KMS-11 (cell line): ENCODE data around the gene EEPD1.
A peak's percentile ranks its signal among the peaks of the same experiment; 100 is the strongest.

Source experiments
- H2AFZ ChIP-seq: fragments of 200-600 bp; sonication (generic); 2 replicates; pipeline ENCODE4 v1.6.1; 2016; ENCODE audit warnings: antibody characterized with exemption, mixed run types, low read depth
- H3K27ac ChIP-seq: fragments of 200-600 bp; sonication (generic); 2 replicates; pipeline ENCODE4 v1.6.1; 2016; ENCODE audit warnings: mild to moderate bottlenecking, mixed run types
- H3K27me3 ChIP-seq: fragments of 200-600 bp; sonication (generic); 2 replicates; pipeline ENCODE4 v1.6.1; 2017; ENCODE audit warnings: mild to moderate bottlenecking, low read depth, mixed run types, moderate library complexity; ENCODE audit not compliant: insufficient read depth
- H3K36me3 ChIP-seq: fragments of 200-600 bp; sonication (generic); 2 replicates; pipeline ENCODE4 v1.6.1; 2017; ENCODE audit warnings: mild to moderate bottlenecking, mixed run types; ENCODE audit not compliant: insufficient read depth
- H3K4me1 ChIP-seq: fragments of 200-600 bp; sonication (generic); 2 replicates; pipeline ENCODE4 v1.6.1; 2016; ENCODE audit warnings: mild to moderate bottlenecking, low read depth, mixed run types; ENCODE audit not compliant: poor library complexity, severe bottlenecking
- H3K4me2 ChIP-seq: fragments of 200-600 bp; sonication (generic); 2 replicates; pipeline ENCODE4 v1.7.0; 2016; ENCODE audit warnings: mild to moderate bottlenecking, mixed run types
- H3K4me3 ChIP-seq: fragments of 200-600 bp; sonication (generic); IDR thresholded peaks from 2 replicates; pipeline ENCODE4 v1.6.1; 2017; ENCODE audit warnings: low read depth, low read length, mixed read lengths; ENCODE audit not compliant: insufficient read depth
- H3K79me2 ChIP-seq: fragments of 200-600 bp; sonication (generic); 2 replicates; pipeline ENCODE4 v1.6.1; 2016; ENCODE audit warnings: low read depth, mixed run types; ENCODE audit not compliant: insufficient read depth
- H3K9ac ChIP-seq: fragments of 200-600 bp; sonication (generic); 2 replicates; pipeline ENCODE4 v1.6.1; 2016; ENCODE audit warnings: mild to moderate bottlenecking, mixed run types
- H4K20me1 ChIP-seq: fragments of 200-600 bp; sonication (generic); 2 replicates; pipeline ENCODE4 v1.6.1; 2016; ENCODE audit warnings: mild to moderate bottlenecking, mixed run types; ENCODE audit not compliant: insufficient read depth
- TF ChIP-seq, protein P1 (sequence below): fragments of 200-600 bp; sonication (generic); conservative IDR thresholded peaks from 2 replicates; pipeline ENCODE4 v1.6.1; 2017; ENCODE audit warnings: low read depth, mild to moderate bottlenecking, antibody characterized with exemption, low read length, moderate library complexity, mixed read lengths

Gene EEPD1

DNA sequence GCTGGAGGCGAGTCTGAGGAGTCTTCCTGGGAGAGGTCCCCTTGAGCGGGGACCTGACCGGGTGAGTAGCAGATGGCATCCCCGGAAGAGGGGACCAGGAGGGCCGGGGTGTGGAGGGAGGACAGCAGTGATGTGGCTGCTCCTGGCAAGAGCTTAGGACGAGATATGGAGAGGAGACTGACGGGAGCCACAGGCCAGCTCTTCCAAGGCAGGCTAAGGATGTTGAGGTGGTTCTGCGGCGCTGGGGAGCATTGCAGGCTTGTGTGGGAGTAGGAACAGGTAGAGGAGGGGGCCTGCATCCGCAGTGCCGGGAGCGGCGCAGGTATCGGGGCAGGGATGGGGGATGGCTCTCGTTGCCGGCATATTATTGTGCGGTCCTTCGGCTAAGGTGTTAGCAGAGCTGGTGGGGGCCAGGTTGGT, 159.9 kb downstream of the EEPD1 start:
- H3K36me3 ChIP-seq = no peaks in the 10 kb centered on the region
- H3K27me3 ChIP-seq = no peaks in the 10 kb centered on the region
- peak overlapping the region; percentile 52; the same call in 1 of the 2 replicates for H3K4me2 ChIP-seq
- peak overlapping the region; percentile 36; the same call in 1 of the 2 replicates for H3K9ac ChIP-seq
- TF ChIP-seq, protein P1, sequence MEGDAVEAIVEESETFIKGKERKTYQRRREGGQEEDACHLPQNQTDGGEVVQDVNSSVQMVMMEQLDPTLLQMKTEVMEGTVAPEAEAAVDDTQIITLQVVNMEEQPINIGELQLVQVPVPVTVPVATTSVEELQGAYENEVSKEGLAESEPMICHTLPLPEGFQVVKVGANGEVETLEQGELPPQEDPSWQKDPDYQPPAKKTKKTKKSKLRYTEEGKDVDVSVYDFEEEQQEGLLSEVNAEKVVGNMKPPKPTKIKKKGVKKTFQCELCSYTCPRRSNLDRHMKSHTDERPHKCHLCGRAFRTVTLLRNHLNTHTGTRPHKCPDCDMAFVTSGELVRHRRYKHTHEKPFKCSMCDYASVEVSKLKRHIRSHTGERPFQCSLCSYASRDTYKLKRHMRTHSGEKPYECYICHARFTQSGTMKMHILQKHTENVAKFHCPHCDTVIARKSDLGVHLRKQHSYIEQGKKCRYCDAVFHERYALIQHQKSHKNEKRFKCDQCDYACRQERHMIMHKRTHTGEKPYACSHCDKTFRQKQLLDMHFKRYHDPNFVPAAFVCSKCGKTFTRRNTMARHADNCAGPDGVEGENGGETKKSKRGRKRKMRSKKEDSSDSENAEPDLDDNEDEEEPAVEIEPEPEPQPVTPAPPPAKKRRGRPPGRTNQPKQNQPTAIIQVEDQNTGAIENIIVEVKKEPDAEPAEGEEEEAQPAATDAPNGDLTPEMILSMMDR = peak; percentile 14; the same call in 1 of the 2 replicates
- H3K4me1 ChIP-seq = peaks cover 17% of the 10 kb centered on the region
- H4K20me1 ChIP-seq = no peaks in the 10 kb centered on the region
- H2AFZ ChIP-seq = peak overlapping the region; percentile 79
- no peak overlapping the region for H3K4me3 ChIP-seq
- H3K79me2 ChIP-seq = no peaks in the 10 kb centered on the region
- 0 out of 2 replicates have a peak overlapping the region, but pooled peaks have one; percentile 28 for H3K27ac ChIP-seq

- H3K4me3 ChIP-seq = no peak overlapping the region
- no peak overlapping the region for H3K9ac ChIP-seq
- no peaks in the 10 kb centered on the region for H3K27me3 ChIP-seq
- no peak overlapping the region; the same call in 1 of the 2 replicates for H2AFZ ChIP-seq
- peaks cover 17% of the 10 kb centered on the region for H3K4me1 ChIP-seq
- no peak overlapping the region for H3K27ac ChIP-seq
- no peaks in the 10 kb centered on the region for H3K36me3 ChIP-seq
- no peaks in the 10 kb centered on the region for H4K20me1 ChIP-seq
- no peak overlapping the region for H3K4me2 ChIP-seq
- no peaks in the 10 kb centered on the region for H3K79me2 ChIP-seq
- TF ChIP-seq, protein P1 = no peak
Measured at GRCh38 chr7:36313607-36314006, 160.6 kb downstream of the EEPD1 start.

- no peak overlapping the region for H3K4me2 ChIP-seq
- H4K20me1 ChIP-seq = no peaks in the 10 kb centered on the region
- H3K79me2 ChIP-seq = no peaks in the 10 kb centered on the region
- no peaks in the 10 kb centered on the region for H3K36me3 ChIP-seq
- no peak overlapping the region for H3K9ac ChIP-seq
- H3K27me3 ChIP-seq = no peaks in the 10 kb centered on the region
- no peak overlapping the region for H2AFZ ChIP-seq
- TF ChIP-seq, protein P1 = no peak
- H3K27ac ChIP-seq = no peak overlapping the region
- H3K4me3 ChIP-seq = no peak overlapping the region
- peaks cover 17% of the 10 kb centered on the region for H3K4me1 ChIP-seq
Measured at GRCh38 chr7:36314491-36314890, 161.4 kb downstream of the EEPD1 start.

DNA sequence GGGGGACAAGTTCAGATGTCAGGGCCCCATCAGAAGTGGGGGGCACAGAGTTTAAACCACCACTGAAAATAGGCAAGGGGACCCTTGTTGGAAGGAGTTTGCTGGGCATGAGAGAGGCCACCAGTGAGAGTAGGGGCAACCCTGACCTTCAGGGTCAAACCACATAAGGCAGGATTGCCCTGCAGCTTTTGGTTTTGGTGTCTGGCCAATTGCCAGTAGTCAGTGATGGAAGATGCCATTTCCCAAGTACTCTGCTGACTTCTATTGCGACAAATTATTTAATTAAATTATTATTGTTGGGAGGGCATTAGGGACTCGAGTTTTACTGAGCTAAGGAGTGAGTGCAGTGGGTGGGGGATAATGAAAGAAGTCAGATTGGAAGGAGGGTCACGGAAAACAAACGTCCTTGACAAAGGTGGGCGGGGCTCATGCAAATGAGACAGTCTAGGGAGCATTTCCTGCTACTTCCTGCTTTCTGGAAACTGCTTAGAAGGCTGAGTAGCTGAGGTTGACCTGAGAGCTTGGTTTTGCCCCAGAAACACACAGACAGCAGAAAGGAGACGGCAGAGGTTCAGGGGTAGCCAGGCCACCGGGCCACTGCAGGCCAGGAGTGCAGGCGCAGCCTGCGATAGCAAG, 162.4 kb downstream of the EEPD1 start:
- H2AFZ ChIP-seq = no peak overlapping the region

More for the DNA sequence above, 162.4 kb downstream of the EEPD1 start:
- no peaks in the 10 kb centered on the region for H3K79me2 ChIP-seq
- H3K27ac ChIP-seq = no peak overlapping the region
- H3K9ac ChIP-seq = no peak overlapping the region
- no peaks in the 10 kb centered on the region for H4K20me1 ChIP-seq
- TF ChIP-seq, protein P1 = no peak
- H3K36me3 ChIP-seq = no peaks in the 10 kb centered on the region
- peaks cover 17% of the 10 kb centered on the region for H3K4me1 ChIP-seq
- no peak overlapping the region for H3K4me3 ChIP-seq
- H3K27me3 ChIP-seq = no peaks in the 10 kb centered on the region
- H3K4me2 ChIP-seq = no peak overlapping the region
